GM12872 (cell line): Measurements from ENCODE around the gene TUFM.
A peak's percentile ranks its signal among the peaks of the same experiment; 100 is the strongest.

Experiments
- CTCF ChIP-seq: IDR thresholded peaks from 3 replicates; pipeline ENCODE4 v1.5.1; 2011; ENCODE audit warnings: low read depth, mild to moderate bottlenecking, low read length, moderate library complexity; ENCODE audit not compliant: insufficient read depth

The TUFM gene

GRCh38 chr16:28823873-28824716 is 22.1 kb downstream of the TUFM start:
- 0 out of 3 replicates have a peak, but pooled peaks have one; percentile 11 for TF ChIP-seq CTCF

GRCh38 chr16:28823291-28823872 is 22.8 kb downstream of the TUFM start:
- TF ChIP-seq CTCF = no peak

GRCh38 chr16:28822520-28823290 is 23.4 kb downstream of the TUFM start, which contains the start of gene ATXN2L:
ATXN2L (plus strand) TSS chr16:28822999; CDS start chr16:28823260, 261 bp downstream.
- TF ChIP-seq CTCF = no peak

GRCh38 chr16:28821874-28822519 is 24.2 kb downstream of the TUFM start:
- no peak for TF ChIP-seq CTCF

- no peak for TF ChIP-seq CTCF
Measured at GRCh38 chr16:28820016-28820415, 26.1 kb downstream of the TUFM start.
